ENCODE results near the gene CACNA1C.
A peak's percentile ranks its signal among the peaks of the same experiment; 100 is the strongest.

The CACNA1C gene

DNA sequence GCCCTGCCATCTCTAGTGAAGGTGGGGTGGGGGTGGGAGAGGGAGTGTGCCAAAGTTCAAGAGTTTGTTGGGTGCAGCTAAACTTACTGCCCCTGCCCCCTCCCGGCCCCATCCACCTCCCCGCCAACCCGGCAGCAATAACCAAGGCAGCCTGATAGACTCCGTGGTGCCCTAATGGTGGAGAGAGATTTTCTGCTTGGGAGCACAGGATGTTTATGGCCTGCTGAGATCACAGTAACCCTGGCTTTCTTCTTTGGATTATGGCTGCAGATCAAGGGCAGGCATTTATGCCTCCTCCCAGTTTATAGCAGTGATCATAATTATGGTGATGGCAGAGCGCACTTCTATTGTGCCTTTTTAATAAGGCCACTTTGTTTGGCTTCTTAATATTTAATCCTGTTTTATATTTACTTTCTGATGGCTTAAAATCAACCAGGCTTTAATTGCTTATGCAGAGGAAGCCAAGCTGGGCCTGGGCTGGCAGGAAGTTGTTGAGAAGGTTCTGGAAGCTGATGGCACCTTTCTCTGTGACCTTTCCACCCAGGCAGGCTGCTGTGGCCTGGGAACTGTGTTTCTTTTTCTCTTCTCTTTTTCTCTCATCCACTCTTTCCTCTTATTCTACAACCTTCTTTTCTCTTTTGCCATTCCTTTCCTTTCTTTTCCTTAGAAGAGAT, 485.2 kb downstream of the CACNA1C start:
- in situ Hi-C loops (cut with HindIII; ENCODE audit: low pct_unique_long_range_greater_than_20kb, low sequenced_read_pairs): no loop called here
- no peak for DNase-seq (ENCODE audit: low read depth in 1 of 2, low spot score in 1 of 2)
- no peak for TF ChIP-seq JUND (IDR thresholded peaks at IDR 0.05; ENCODE audit: low read depth)

DNA sequence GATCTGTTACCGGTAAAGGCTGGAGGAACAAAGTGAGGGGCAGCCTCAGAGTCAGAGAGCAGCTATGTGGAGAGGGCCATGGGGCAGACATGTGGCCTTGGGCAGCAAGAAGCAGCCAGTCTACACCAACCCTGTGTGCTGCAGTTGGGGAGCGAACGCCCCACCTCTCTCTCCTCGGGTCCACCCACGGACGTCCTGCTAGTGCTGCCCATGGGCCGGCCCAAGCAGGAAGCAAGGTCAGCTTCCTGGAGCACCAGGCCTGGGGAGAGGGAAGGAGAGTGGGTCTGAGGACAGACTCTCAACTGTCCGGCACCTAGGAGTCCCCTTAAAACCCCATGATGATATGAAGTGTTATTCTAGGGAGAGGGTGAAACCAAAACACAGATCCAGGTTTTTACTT, 487.2 kb downstream of the CACNA1C start:
- no peak for DNase-seq (ENCODE audit: low read depth in 1 of 2, low spot score in 1 of 2)
- in situ Hi-C loops (cut with HindIII; ENCODE audit: low pct_unique_long_range_greater_than_20kb, low sequenced_read_pairs): no loop called here
- no peak for TF ChIP-seq JUND (IDR thresholded peaks at IDR 0.05; ENCODE audit: low read depth)

DNA sequence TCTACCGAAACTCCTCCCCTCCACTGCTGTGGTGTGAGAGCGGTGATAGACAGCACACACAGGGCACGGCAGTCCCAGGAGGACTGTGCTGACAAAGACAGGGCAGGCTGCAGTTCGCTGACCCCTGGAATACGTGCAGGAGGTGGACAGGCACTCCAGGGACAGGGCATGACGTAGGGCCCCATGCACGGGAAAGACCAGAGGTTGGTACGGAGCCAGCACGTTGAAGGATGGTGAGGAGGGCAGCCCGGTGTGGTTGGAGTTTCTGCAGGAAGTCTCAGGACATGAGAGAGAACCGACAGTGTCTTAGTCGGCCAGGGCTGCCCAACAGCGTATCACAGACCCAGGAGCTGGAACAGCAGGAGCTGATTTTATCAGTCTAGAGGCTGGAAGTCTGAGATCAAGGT, 487.8 kb downstream of the CACNA1C start:
- TF ChIP-seq JUND (IDR thresholded peaks at IDR 0.05; ENCODE audit: low read depth): no peak
- no peak for DNase-seq (ENCODE audit: low read depth in 1 of 2, low spot score in 1 of 2)
- in situ Hi-C loops (cut with HindIII; ENCODE audit: low pct_unique_long_range_greater_than_20kb, low sequenced_read_pairs): no loop called here

DNA sequence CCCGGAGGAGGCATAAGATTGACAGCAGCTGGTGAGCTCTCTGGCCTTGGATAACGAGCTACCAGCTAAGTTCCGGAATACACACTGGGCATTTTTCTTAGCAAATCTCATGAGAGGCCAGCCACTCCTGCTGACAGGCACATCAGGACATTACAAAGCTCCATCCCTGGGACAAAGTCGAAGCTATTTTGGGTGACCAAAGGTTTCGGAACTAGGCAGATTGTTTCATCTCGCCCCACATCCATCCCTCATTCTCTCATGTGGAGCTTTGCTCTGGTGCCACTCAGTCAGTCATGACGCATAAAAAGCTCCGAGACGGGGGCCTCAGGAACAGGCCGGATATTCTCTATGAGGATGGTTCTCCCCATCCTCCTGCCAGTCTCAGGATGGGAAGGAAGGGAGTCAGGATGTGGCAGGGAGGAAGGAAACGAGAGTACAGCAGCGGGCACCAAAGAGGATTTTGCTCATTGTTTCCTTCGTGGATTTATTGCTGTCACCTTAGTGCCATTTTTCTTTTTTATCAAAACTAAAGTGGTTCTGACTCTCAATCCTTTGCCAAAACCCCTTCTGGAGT, 488.9 kb downstream of the CACNA1C start:
- TF ChIP-seq JUND (IDR thresholded peaks at IDR 0.05; ENCODE audit: low read depth): no peak
- in situ Hi-C loops (cut with HindIII; ENCODE audit: low pct_unique_long_range_greater_than_20kb, low sequenced_read_pairs): no loop called here
- DNase-seq (ENCODE audit: low read depth in 1 of 2, low spot score in 1 of 2): no peak

DNA sequence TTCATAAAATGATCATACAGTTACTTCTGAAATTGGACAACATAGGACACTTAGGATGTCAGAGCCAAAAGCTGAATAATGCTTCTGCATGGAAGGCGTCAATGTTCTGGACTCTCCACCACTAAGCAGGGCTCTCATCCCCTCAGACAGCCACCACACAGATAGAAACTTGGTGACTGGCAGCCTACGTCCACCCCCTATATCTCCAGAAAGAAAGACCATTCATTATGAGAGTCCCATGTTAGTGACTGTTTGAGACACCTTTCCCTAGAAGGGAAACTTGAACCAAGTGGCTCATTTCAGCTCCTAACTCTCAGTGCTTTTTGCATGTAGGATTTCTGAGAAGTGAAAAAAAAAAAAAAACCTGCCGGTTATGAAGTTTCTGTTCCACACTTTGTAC, 491.0 kb downstream of the CACNA1C start:
- DNase-seq (ENCODE audit: low read depth in 1 of 2, low spot score in 1 of 2): no peak
- in situ Hi-C loops (cut with HindIII; ENCODE audit: low pct_unique_long_range_greater_than_20kb, low sequenced_read_pairs): no loop called here
- no peak for TF ChIP-seq JUND (IDR thresholded peaks at IDR 0.05; ENCODE audit: low read depth)

DNA sequence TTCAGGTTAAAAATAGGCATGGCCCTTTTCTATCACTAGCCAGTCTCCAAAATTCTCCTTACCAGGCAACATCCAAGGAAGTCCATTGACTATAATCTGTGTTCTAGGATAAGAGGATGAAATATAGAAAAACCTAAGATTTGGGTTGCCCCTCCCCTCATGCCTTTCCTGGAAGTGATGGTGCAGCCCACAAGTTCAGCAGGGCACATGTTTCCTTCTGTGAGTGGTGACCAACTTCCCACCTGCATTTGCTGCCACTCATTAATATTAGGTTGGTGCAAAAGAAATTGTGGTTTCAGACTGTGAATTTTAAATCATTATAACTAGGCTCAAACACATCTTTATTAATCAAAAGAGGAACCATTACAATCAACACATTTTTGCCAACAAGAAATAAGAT, 491.4 kb downstream of the CACNA1C start:
- no peak for TF ChIP-seq JUND (IDR thresholded peaks at IDR 0.05; ENCODE audit: low read depth)
- in situ Hi-C loops (cut with HindIII; ENCODE audit: low pct_unique_long_range_greater_than_20kb, low sequenced_read_pairs): no loop called here
- DNase-seq (ENCODE audit: low read depth in 1 of 2, low spot score in 1 of 2): no peak

DNA sequence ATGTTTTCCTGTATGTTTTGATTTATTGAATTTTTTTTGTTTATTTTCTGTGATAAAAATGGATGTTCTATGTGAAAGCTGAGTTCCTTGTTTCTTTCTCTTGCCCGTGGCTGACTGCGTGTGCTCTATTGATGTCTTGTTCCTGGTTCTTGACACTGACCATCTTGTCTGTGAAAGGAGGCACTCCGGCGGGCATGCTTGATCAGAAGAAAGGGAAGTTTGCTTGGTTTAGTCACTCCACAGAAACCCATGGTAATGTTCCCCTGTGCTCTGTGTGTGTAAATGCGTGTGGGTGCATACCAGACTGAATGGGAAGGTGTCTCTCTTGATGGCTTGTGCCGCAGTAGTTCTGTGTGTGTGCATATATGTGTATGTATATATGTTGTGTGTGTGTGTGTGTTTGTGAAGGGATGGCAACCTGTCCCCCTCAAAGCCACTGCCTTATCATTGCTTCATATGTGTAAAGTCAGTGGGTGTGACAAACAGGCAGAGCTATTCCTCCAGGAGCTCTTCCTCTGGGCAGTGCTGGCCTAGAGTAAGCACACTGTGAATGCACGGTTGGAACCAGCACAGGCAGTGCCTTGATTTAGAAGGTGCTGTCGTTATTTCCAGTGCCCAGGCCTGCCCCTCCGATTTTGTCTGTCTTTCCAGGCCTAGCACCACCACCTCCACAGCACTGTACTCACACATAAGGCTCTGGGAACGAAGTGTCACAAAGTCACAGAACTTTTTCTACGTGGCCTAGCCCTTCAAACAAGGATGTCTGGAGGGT, 494.7 kb downstream of the CACNA1C start:
- no peak for TF ChIP-seq JUND (IDR thresholded peaks at IDR 0.05; ENCODE audit: low read depth)
- in situ Hi-C loops (cut with HindIII; ENCODE audit: low pct_unique_long_range_greater_than_20kb, low sequenced_read_pairs): no loop called here
- DNase-seq (ENCODE audit: low read depth in 1 of 2, low spot score in 1 of 2): no peak

DNA sequence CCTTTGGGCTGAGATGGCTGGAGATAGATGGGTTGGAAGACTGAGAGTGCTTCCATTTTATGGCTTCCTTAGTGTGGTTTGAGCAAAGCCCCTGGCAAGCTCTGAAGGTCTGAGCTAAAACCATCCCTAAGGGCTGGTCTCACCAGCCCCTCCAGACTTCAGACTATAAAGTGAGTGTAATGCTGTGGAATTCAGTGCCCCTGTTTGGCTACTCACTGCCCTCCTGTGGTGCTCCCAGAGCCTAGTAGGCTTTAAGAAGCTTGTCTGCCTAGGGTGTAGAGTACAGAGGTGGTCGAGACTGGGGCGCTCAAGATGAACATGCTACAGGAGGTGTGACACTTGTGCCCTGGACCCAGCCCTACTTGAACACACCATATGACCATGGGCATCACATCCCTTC, 495.3 kb downstream of the CACNA1C start:
- in situ Hi-C loops (cut with HindIII; ENCODE audit: low pct_unique_long_range_greater_than_20kb, low sequenced_read_pairs): no loop called here
- TF ChIP-seq JUND (IDR thresholded peaks at IDR 0.05; ENCODE audit: low read depth): no peak
- no peak for DNase-seq (ENCODE audit: low read depth in 1 of 2, low spot score in 1 of 2)

DNA sequence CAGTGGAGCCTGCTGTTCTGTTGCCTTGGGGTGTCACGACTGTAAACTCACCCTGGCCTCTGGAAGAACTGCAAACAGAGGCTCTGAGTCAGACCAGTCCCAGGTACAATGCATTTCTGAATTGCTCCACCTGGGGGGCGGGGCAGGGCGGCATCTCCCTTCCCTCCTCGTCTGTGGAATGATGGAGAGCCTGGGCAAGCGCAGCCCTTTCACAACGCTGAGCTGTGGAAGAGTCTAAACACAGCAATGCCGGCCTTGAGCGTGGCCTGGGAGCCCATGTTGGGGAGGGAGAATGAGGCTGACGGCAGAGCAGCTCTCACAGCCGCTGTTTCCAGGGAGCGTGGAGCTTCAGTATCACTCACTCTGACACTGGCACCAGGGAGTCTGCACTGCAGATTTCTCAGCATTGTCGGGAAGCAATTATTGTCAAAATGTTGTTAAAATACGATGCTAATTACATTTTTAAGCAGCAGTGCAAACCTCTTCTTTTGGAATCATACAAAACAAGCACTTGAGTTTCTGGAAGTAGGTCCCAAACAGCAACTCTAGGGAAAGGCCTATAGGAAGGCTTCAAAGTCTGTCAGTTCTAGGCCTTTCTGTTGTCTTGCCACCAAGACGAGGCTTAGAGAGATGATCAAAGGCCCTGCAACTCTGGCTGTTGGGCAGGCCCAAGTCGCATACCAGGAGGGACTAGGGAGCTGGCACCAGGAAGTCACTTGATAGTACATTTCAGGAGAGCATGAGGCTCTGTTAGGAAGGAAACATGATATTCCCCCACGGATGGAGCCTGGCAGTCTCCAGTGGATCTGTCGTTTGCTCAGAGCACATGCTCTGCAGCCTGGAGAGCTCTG, 498.0 kb downstream of the CACNA1C start:
- no peak for TF ChIP-seq JUND (IDR thresholded peaks at IDR 0.05; ENCODE audit: low read depth)
- DNase-seq (ENCODE audit: low read depth in 1 of 2, low spot score in 1 of 2): peak in 1 of 2 experiments; percentile 57
- in situ Hi-C loops (cut with HindIII; ENCODE audit: low pct_unique_long_range_greater_than_20kb, low sequenced_read_pairs): no loop called here

DNA sequence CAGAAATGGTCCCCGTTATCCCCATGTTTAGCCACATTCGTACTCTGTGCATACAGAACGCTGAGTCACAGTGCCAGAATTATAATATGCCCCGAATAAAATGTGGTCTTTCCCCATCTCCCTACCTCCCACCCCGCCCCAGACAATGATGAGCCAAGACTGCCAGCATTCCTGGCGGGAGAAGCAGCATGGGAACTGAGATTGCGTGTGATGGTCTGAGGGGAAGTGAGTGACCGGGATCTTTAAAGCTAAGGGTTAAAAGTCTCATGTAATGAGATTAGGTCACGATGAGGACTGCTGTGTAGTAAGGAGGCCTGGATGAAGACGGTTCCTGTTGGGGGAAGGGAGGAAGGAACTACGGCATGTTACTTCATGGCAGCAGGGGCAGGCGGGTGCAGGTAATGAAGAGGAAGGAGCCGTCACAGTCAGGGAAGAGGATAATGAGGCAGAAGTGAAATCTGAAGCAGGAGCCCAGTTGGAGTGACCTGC, 498.7 kb downstream of the CACNA1C start:
- DNase-seq (ENCODE audit: low read depth in 1 of 2, low spot score in 1 of 2): no peak
- no peak for TF ChIP-seq JUND (IDR thresholded peaks at IDR 0.05; ENCODE audit: low read depth)
- in situ Hi-C loops (cut with HindIII; ENCODE audit: low pct_unique_long_range_greater_than_20kb, low sequenced_read_pairs): no loop called here

DNA sequence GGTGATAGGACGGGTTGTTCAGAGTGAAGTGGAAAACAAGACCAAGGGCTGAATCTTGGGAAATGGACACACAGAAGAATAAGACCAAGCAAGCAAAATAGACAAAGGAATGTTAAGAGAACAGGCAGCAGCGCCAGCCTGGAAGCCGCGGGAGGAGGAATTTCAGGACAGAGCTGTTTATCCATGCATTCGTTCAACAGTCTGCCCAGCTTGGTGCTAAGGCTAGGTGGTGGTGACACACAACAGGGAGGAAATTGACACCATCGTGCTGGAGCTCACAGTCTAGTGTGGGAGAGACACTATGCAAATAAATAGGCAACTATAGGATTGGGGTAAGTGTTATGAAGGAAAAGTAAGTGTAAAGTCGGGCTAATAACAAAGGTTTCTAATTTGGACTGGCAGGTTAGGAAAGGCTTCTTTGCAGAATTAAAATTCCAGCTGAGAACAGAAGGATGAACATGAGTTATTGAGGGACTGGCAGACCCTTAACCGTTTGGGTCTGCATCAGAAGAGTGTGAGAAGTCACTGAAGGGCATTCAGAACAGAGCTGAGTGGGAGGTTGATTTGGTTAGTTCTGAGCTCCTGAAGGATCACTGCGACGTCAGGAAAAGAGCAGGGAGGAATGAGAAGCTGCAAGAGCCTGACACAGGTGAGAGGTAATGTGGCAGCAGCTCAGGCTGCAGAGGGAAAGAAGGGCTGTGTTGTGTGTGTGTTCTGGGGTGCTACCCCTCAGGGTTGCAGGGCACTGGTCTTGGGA, 499.4 kb downstream of the CACNA1C start:
- no peak for DNase-seq (ENCODE audit: low read depth in 1 of 2, low spot score in 1 of 2)
- TF ChIP-seq JUND (IDR thresholded peaks at IDR 0.05; ENCODE audit: low read depth): no peak
- in situ Hi-C loops (cut with HindIII; ENCODE audit: low pct_unique_long_range_greater_than_20kb, low sequenced_read_pairs): no loop called here
